Frontal cortex (tissue), 4 donors: Measurements from ENCODE around the gene HMGCS1. TPM values are rescaled to one million over a fixed set of nuclear protein-coding genes. Genes with fewer than 3 reads are reported as not detected.
A peak's percentile ranks its signal among the peaks of the same experiment; 100 is the strongest.
"Not testable (repeated sequence)": the region's sequence is repeated elsewhere in the genome, so short reads cannot be mapped to it uniquely, and the experiment has no call there.

Source experiments
- DNase-seq, 2 donors: peaks; one replicate each; pipeline ENCODE4 v3.0.0; 2012; ENCODE audit warnings: low spot score in 2 of 2
- FAIRE-seq: peaks from 2 replicates; lab custom pipeline; 2012; peaks lifted over from hg19 to GRCh38; lab: Jason Lieb, UNC
- total RNA-seq: library from RNA; depleted of rRNA; stranded (reverse); fragments of >200 nt; gene quantifications from one replicate; pipeline ENCODE4 v1.2.3, GENCODE V29; 2014
- donor health status: control.
- donor health status: control.
- donor health status: control.

HMGCS1 gene
- 620 TPM for total RNA-seq

DNA sequence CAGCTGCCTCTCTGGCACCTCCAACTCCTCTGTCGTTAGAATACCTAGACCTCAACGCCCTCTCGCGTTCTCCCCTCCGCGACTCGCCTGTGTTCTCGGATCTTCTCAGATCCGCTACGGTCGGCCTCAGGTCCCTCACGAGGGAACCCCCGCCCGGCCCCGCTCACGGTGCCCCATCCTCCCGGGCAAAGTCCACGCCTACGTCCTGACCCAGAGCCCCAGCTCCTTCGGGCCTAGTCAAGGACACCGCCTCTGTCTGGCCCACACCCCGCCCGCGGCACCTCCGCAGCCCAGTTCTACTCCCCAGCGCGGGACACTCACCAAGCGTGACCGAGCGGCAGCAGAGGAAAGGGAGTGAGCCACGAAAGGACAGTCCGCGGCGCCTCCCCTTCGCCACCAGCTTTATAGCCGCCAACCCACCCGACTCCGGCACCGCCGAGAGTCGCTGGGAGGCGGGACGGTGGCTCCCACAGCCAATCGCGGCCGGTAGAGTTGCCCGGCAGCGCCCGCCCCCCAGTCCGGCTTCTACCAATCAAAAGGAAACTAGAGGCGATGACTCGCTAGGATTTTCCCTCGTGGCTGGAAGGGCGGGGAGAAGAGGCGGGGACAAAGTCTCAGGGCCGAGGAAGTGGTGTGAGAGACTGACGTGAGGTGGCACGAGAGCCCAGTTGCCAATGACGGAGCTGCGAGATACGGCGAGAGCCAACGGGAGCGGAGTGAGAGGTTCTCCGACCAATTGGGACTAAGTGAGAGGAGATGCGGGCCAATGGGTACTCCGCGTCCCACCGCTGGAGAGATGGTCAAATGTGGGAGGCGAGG lies at the start of gene HMGCS1:
TSS of gene HMGCS1 (minus strand) at position 378 of the 819 bp plus-strand sequence. CDS start 14,447 bp downstream, outside the sequence.
- DNase-seq (peak; percentile 85 to 95), FAIRE-seq (peak; percentile 95)

- FAIRE-seq (no peak), DNase-seq (no peak)
Observed at GRCh38 chr5:43358726-43359125, 45.5 kb upstream of the HMGCS1 start.

- FAIRE-seq (no peak), DNase-seq (no peak)
Observed at GRCh38 chr5:43358301-43358700, 45.1 kb upstream of the HMGCS1 start.

DNA sequence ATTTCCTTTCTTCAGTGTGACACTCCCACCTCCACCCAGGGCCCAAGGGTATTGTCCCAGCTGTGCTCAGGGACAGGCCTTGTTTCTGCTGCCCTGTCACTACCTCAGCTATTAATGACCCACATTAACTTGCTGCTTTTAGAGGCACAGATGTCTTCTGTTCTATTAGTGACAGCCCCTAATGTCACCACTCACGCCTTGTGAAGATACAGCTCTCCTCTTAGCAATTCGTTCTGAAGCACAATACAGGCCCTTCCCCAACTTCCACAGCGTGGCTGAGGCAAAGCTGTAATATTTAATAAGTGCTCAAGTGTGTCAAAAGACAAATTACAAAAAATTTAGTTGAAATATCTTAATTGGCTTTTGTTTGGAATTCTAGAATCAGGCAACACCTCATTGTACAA lies 44.7 kb upstream of the HMGCS1 start:
- no peak for DNase-seq

DNA sequence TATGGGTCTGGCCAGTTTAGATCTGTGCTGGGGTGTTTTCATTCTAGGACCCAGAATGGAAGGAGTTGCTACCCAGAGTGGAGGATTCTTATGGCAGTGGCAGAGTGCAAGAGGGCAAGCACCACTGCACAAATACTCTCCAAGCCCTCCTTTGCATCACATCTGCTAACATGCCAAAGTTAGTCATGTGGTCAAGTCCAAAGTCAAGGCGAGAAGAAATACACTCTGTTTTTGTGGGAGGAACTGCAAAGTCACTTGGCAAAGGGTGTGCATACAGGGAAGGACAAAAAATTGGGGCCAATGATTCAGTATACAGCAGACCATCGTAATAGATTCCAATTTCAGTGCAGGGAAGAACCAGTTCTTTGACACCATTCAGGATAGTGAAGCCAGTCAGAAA lies 43.9 kb upstream of the HMGCS1 start:
- DNase-seq, result no peak
- FAIRE-seq, result no peak

More for the DNA sequence above, 44.7 kb upstream of the HMGCS1 start:
- FAIRE-seq, result no peak

- FAIRE-seq (no peak), DNase-seq (no peak)
Observed at GRCh38 chr5:43354774-43355173, 41.6 kb upstream of the HMGCS1 start.

GRCh38 chr5:43353668-43354067 lies 40.5 kb upstream of the HMGCS1 start:
- no peak for DNase-seq

GRCh38 chr5:43352915-43353314 lies 39.7 kb upstream of the HMGCS1 start:
- FAIRE-seq (no peak), DNase-seq (no peak)

More at GRCh38 chr5:43353668-43354067, 40.5 kb upstream of the HMGCS1 start:
- no peak for FAIRE-seq

DNA sequence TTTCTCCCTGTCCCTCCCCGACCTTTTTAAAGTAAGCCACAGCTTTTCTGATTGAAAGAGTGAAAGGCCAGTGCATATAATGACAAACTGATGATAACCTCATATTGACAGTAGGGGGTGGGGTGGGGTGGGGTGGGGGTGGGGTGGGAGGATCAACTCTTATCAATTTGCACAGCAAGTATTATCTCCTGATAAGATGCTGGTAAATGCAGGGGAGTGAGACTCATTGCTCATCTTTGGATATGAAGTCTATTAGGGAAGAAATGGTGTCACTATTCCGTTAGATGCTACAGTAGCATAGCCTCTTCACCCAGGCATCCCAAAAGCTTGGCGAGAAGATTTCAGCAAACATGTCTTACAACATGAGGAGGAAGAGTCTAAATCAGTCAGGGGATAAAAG lies 38.9 kb upstream of the HMGCS1 start:
- no peak for FAIRE-seq
- DNase-seq, result no peak

GRCh38 chr5:43348861-43349363 lies 35.7 kb upstream of the HMGCS1 start:
- DNase-seq (no peak), FAIRE-seq (no peak)

- no peak for DNase-seq
- FAIRE-seq, result no peak
Observed at GRCh38 chr5:43348207-43348606, 35.0 kb upstream of the HMGCS1 start.

GRCh38 chr5:43338862-43339261 lies 25.6 kb upstream of the HMGCS1 start:
- no peak for DNase-seq
- no peak for FAIRE-seq

GRCh38 chr5:43336159-43336558 lies 22.9 kb upstream of the HMGCS1 start:
- DNase-seq (no peak), FAIRE-seq (no peak)

DNA sequence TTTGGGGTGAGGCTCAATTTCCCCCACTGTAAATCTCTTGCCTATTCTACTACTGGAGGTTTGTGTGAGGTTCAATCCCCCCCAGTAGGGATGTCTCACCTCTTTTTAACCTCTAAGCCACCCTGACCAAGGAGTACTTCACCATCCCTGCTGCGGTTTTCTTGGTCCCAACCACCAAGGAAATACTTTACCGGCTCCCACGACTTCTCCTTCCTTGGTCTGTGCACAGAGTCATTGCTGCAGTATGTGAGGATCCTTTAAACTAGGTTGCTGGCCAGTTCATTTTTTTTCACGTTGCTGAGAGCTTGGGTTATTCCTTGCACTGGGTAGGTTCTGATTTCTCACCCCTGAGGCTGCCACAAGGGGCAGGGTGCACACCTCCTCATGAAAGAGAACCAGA lies 22.5 kb upstream of the HMGCS1 start:
- no peak for DNase-seq
- FAIRE-seq, result no peak

DNA sequence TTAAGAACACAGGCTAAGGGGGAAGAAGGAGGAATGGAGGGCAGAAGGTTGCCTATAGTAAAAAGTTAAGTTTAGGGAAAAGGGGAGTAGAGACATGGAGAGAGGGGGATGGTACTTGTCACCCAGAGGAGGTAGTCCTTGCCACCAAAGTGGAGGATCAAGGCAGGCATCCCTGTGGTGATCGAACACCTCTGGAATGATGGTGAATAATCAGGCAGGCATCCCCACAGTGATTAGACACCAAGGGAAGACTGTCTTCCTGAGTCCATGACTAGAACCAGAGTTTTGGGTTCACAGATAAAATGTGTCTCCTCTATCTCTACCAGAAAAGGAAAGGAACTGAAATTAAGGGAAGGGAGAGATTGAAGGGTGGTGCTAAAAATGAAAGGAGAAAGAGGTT lies 19.2 kb upstream of the HMGCS1 start:
- DNase-seq (no peak), FAIRE-seq (no peak)

GRCh38 chr5:43325624-43326023 lies 12.4 kb upstream of the HMGCS1 start:
- not testable (repeated sequence) for DNase-seq, FAIRE-seq

DNA sequence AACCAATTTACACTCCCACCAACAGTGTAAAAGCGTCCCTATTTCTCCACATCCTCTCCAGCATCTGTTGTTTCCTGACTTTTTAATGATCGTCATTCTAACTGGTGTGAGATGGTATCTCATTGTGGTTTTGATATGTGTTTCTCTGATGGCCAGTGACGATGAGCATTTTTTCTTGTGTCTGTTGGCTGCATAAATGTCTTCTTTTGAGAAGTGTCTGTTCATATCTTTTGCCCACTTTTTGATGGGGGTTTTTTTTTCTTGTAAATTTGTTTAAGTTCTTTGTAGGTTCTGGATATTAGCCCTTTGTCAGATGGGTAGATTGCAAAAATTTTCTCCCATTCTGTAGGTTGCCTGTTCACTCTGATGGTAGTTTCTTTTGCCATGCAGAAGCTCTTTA lies 10.3 kb upstream of the HMGCS1 start:
- not testable (repeated sequence) for FAIRE-seq, DNase-seq

- DNase-seq, result no peak
- FAIRE-seq, result no peak
Observed at GRCh38 chr5:43320846-43321245, 7.6 kb upstream of the HMGCS1 start.

DNA sequence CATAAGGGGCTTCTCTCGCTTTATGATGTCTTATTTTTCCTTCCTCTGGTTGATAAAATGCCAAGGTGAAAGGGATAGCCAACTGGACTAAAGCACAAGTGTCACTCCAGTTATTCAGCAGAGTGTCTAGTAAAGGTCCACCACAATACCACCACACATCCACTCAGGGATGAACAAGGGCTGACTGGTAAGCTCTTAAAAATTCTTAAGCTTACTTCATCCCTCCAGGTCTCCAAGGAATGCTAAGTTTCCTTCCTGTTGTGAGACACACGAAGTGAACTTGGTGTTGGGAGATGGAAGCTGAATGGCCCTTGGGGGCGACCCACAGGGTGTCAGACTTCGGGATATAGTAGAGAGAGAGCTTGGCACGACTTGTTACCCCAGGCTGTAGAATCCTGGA lies 3.2 kb upstream of the HMGCS1 start:
- DNase-seq (no peak), FAIRE-seq (no peak)

DNA sequence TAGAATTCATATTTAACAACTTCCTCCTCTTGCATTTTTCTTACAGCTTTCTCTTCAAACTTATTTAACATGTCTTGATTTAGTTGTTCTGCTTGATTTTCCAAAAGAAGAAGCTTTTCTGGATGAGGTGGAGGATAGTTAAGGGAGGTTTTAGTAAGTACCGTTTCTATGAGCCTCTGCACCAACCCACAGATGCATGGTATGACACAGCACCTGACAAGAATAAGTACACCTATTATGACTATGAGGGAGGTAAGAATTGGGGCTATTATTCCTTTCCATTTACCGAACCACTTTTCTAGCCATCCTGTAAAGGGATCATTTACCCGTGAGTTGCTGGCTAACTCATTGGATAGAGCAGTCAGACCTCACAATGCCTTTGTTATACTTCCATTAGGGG lies 2.5 kb upstream of the HMGCS1 start:
- DNase-seq (no peak), FAIRE-seq (no peak)

DNA sequence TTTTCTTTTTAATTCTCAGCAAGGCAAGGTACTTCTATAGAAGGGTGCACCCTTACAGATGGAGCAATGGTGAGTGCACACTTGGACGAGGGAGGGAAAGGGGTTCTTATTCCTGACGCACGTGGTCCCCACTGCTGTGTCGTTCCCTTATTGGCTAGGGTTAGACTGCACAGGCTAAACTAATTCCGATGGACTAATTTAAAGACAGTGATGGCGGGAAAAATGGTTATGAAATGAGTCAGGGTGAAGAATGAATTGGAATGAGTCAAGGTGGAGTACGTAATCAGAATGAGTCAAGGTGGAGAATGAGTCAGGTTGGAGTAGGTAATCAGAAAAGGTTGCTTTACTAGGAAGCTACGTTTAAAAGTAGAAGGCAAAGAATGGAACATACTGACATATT lies 2.1 kb upstream of the HMGCS1 start:
- DNase-seq (no peak), FAIRE-seq (no peak)

GRCh38 chr5:43314724-43315123 lies 1.5 kb upstream of the HMGCS1 start:
- FAIRE-seq, result no peak
- DNase-seq, result no peak
